ENCODE results near the gene SH2D3C.

The SH2D3C gene, protein sequence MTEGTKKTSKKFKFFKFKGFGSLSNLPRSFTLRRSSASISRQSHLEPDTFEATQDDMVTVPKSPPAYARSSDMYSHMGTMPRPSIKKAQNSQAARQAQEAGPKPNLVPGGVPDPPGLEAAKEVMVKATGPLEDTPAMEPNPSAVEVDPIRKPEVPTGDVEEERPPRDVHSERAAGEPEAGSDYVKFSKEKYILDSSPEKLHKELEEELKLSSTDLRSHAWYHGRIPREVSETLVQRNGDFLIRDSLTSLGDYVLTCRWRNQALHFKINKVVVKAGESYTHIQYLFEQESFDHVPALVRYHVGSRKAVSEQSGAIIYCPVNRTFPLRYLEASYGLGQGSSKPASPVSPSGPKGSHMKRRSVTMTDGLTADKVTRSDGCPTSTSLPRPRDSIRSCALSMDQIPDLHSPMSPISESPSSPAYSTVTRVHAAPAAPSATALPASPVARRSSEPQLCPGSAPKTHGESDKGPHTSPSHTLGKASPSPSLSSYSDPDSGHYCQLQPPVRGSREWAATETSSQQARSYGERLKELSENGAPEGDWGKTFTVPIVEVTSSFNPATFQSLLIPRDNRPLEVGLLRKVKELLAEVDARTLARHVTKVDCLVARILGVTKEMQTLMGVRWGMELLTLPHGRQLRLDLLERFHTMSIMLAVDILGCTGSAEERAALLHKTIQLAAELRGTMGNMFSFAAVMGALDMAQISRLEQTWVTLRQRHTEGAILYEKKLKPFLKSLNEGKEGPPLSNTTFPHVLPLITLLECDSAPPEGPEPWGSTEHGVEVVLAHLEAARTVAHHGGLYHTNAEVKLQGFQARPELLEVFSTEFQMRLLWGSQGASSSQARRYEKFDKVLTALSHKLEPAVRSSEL

DNA sequence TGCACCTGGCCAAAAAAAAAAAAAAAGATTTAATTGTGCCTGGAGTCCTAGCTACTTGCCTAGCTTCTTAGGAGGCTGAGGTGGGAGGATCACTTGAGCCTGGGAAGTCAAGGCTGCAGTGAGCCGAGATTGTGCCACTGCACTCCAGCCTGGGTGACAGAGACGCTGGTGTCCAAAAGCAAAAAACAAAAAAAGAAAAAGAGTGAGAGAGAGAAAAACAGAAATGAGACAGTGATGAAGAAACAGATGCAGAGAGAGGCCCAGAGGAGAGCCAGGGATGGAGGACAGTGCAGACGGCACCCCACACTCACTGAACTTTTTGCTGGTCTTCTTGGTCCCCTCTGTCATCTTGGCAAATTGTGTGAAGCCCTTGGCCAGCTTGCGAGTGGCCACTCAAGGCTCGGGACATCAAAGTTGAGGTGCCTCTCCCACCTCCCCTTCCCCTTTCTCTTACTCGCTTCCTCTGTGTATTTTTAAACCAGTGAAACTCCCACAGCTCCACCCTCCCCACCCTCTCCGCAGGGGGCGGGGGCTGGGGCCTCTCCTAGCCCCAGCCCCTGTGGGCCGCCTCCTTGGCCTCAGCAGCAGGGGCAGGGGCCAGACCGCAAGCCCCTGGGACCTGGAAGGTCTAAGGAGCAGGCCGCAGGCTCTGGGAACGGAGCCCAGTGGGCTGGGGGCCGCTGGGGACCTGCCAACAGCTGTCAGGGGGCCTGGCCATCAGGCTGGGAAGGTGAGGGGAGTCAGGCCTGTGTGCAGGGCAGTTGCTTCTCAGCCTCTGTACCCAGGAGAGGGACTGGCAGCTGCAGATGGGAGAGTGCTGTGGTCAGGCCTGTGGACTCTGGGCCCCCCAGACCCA is at the start of gene SH2D3C:
TSS of gene SH2D3C (minus strand) at position 387 of the 856 bp plus-strand sequence. CDS start at position 348, 39 bp downstream.
- no peak for DNase-seq

DNA sequence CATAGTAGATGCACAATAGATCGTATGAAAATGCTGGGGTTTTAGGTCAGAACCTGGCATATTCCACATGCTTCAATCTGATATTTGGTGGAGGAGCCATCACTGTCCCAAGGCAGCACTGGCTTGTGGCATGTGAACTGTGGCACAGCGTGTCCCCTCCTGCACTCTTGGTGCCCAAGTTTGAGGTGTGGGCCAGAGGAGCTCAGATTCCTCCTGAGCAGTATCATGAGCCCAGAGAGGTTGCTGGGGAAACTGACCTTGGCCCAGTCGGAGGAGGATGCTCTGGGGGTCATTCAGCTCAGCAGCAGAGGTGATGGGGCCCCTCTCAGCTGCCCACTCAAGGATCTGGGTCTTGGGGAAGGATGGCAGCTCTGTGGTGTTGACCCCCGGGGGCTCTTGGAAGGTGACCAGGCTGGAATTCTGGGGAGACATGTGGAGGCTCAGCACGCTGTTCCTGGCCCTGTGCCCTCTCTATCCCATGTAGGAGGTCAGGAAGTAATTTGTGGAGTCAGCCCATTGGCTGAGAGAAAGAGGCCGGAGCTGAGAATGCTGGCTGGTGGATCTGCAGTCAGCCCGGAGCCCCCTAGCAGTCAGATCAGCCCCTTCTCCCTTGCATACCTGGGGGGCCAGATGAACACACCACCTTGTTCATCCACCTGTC is 47.9 kb upstream of the SH2D3C start:
- DNase-seq: no peak

DNA sequence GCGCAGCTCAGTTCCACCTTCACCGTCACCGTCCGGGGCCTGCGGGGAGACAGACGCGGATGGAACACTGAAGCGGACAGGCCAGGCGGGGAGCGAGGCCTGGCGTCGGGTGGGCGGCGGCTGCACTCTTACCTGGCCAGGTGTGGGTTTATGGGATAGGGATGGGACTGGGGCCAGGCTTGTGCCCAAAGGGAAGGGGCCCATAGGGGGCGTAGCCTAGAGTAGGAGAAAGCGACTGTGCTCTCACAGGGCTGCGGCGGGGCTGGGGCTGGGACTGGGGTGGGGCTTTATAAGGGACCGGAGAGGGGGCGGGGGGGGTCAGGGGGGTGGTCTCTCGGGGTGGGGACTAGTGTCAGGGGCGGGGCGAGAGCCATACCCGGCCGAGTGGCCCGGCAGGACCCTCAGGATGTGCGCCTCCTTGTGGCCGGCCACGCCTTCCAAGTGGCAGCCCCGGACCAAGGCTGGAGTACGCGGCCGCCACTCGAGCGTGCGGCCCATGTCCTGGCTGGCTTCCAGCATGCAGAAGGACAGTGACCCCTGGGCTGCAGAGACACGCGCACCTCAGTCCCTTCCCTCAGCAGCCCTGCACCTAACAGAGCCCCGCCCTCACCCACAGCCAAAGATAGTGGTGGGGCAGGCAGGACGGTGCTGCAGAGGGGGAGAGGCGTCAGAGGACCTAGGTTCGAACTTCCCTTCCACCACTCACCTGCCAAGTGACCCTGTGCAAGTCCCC is 47.0 kb upstream of the SH2D3C start:
- DNase-seq: peak; percentile 72

DNA sequence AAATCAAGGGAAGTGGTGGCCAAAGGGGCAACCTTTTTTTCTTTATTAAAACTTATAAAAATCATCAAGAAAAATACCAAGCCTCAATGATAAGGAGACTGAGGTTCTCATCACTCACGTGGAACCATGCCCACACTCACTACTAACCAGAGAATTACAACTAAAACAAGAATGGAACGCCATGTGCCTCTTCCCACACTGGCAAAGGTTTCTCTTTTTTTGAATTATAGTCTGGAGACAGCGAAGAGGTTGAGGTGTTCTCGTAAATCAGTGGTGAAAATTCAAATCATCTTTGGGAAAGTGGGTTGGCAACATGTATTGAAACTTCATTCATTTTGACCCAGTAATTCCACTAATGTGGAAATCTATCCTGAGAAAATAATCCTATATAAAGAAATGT is 43.6 kb upstream of the SH2D3C start:
- no peak for DNase-seq

DNA sequence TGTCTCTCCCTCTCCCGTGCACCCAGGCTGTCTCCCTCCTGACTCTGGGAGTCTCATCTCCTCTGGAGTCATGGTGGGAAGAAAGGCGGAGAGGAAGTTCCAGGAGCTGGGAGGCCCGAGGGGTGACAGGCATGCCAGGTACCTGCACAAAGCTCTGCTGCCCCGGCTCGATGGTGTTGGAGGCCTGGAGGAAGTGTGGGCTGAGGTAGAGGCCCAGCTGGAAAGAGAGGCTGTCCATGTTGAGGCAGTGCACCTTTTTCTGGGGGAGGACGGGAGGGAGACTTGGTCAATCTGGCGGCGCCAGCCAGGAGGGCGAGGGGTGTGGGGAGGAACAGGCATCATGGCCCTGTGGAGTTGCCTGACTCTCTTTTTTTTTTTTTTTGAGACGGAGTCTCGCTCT is 40.1 kb upstream of the SH2D3C start:
- no peak for DNase-seq

DNA sequence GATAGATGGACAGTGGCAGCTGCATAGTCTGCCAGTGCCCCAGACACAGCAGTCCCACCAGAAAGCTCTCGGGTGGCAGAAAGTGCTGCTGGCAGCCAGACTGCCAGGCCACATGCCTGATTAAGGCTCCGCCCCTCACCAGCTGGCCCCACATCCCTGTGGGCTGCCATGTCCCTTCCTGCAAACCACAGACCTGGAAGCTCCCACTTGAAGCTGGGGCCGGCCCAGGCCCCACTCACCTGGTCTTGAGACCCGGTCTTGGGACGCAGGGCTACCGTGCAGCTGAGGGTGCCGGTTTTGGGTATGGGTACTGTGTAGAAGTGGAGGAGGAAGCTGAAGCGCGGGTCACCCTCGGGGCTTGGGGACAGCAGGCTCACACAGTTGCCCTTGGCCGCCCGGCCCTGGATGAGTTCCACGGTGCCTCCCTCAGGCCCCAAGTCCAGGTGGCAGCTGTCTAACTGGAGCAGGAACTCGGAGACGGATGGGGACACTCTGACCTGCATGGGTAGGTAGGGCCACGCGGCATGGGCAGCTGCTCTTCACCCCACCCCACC is 39.5 kb upstream of the SH2D3C start:
- DNase-seq: peak; percentile 39

DNA sequence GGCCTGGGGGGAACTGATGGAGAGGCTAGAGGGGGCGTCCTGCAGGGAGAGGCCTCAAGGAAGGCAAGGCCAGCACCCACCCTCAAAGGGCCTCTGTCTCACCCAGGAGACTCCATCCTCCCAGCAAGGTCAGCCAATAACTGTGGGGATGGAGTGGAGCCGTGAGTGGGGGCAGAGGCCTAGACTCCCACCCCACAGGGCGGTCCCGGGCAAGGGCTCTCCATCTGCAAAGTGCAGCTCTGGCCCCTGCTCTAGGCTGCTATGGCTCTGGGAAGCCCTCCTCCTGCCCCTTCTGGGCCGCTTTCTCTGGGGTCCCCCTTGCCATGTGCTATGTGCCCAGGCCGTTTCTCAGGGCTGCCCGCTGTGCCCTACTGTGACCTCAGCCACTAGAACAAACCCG is 38.3 kb upstream of the SH2D3C start:
- DNase-seq: no peak

DNA sequence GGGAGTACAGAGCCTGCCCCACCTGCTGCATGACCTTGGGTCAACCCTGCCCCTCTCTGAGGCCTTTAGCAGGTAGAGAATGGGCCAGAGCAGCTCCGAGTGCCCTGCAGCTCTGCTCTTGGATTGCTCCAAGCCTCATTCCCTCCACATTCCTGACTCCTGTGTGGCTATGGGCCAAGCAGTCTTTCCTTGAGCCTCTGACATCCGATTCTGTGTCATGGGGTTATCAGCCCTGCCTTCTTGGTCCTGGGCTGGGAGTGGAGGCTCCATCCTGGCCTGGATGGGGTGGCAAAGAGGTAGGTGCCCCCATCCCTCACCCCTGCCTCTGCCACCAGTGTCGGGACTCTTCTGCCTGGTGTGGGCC is 37.9 kb upstream of the SH2D3C start:
- DNase-seq: no peak

DNA sequence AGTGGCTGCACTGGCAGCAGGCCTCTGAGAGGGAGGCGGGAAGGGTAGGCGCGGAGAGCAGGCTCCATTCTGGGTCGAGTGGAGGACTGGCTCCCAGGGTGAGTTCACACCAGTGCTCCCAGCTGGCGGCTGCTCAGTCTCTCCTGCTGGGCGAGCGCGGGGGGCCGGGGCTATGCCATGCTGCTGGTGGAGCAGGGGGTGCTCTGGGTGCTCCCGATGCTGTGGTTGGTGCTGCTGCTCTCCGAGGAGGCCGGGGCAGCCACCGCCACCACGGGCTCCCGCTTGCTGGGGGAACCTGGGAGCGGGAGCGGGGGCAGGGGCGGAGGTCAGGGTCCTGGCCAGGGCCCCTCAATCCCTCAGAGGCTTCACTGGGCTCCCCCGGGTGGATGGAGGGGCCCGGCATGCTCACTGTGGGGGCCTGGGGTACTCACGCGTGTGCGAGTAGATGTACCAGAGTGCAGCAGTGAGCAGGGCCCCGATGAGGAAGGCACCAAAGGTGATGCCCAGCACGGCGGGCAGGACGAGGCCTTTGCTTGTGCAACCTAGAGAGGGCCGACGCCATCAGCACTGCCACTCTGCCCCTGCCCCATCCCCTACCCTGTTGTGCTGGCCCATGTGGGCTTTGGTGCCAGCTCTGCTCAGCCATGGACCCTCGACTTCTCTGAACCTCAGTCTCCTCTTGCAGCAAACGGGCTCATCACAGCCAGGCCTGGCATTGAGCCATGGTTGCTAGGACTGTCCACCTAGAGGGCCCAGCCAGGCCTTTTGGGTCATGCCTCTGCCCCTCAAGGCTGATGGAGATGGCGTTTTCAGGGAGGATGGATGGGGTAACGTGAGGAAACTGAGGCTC is 37.3 kb upstream of the SH2D3C start:
- no peak for DNase-seq

DNA sequence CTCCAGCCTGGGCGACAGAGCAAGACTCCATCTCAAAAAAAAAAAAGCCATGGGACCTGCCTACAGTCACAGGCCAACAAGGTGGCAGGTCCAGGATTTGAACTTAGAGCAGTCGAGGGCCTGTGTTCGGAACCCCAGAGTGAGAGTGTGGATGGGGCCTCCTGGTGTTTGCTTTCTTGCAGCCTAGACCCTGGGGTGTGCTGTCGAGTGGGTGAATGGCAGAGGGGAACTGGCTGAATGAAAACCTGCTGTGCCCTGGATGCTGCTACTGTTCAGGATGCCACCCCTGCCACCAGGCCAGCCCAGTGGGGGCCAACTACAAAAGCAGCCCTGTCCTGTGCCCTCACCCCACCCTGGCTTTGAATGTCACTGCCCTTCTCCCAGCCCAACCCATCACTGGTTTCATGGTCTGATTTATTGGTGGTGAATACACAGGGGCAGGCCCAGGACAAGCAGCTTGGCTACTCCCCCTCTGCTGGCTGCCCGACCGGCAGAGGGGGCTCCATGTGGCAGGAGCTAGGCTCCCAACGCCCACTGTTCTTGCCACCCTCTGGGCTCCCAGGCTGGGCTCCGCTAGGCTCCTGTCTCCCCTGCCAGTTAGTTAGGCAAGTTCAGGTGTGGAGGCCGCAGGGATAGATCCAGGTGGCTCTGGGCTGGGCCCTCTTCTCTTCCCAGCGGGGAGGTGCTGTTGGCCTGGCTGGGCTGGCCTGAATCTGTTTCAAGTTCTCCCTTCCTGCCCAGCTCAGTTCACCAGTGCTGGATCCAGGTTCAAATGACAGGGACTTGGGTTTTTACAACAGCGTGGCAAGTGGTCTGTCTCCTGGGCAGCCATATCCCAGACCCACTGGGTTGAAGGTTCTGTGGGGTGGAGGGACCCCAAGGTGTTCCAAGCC is 36.4 kb upstream of the SH2D3C start:
- no peak for DNase-seq

DNA sequence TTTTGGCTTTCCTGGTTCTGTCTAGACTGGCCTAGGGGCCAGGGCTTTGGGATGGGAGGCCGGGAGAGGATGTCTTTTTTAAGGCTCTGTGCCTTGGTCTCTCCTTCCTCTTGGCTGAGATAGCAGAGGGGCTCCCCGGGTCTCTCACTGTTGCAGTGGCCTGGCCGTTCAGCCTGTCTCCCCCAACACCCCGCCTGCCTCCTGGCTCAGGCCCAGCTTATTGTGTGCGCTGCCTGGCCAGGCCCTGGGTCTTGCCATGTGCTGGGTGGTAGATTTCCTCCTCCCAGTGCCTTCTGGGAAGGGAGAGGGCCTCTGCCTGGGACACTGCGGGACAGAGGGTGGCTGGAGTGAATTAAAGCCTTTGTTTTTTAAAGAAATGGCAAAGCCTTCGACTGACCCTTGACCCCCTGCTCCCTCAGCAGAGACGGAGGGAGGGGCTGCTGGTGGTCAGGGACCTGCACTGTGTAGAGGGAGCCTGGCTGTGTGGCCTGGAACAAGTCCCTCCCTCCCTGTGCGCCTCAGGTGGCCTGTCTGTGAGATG is 35.3 kb upstream of the SH2D3C start:
- no peak for DNase-seq

DNA sequence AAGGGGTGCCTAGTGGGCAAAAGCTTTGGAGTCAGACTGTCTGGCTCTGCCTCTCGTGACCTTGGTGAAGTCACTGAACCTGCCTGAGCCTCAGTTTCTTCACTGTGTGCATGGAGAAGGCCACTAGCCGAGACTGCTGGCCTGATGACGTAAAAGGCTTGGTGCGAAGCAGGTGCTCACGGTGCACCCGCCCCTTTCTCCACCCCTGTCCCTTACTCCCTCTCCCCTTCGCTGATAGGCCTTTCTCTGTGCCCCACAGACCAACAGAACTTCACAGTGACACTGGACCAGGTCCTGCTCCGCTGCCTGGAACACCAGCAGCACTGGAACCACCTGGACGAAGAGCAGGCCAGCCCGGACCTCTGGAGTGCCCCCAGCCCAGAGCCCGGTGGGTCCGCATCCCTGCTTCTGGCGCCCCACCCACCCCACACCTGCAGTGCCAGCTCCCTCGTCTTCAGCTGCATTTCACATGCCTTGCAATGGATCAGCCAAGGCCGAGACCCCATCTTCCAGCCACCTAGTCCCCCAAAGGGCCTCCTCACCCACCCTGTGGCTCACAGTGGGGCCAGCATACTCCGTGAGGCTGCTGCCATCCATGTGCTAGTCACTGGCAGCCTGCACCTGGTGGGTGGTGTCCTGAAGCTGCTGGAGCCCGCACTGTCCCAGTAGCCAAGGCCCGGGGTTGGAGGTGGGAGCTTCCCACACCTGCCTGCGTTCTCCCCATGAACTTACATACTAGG is 34.6 kb upstream of the SH2D3C start:
- DNase-seq: no peak

DNA sequence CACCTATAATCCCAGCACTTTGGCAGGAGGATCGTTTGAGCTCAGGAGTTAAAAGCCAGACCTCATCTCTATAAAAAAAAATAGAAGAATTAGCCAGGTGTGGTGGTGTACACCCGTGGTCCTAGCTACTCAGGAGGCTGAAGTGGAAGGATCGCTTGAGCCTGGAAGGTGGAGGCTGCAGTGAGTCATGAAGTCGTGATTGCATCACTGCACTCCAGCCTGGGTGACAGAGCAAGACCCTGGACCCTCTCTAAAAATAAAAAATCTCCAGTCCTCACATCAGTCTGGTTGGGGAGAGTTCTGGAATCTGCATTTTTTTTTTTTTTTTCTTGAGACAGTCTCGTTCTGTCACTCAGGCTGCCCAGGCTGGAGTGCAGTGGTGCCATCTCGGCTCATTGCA is 33.5 kb upstream of the SH2D3C start:
- DNase-seq: no peak

DNA sequence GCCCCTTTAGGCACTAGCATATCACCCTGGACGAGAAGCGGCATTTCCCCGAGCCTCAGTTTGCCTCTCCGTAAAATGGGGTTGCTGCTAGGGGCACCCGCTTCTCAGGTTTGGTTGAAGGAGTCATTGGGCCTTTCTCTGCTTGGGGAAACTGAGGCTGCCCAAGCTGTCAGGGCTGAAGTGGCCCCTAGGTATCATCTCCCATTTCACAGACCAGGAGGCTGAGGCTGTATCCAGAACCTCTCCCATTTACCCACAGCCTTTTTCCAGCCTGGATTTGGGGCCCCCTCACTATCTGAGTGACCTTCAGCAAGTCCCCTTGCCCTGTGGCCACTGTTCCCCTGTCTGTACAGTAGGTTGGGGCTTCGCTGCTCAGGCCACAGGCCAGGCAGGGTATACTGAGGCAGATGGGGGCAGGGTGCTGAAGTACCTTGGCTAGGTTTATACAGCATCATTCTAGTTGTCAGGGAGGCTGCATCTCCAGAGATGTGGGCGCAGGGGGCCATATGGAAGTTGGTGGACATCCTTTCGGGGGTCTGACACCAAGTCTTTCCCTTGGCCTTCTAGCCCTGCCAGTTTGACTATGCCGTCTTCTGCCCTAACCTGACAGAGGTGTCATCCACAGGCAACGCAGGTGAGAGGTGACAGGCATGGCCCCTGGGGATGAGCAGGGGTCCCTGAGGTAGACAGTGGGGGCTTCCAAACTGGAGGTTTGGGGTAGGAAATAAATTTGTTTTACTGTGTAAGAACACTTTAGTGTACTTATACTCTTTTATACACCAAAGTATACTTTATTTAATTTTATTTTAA is 32.1 kb upstream of the SH2D3C start:
- DNase-seq: no peak

DNA sequence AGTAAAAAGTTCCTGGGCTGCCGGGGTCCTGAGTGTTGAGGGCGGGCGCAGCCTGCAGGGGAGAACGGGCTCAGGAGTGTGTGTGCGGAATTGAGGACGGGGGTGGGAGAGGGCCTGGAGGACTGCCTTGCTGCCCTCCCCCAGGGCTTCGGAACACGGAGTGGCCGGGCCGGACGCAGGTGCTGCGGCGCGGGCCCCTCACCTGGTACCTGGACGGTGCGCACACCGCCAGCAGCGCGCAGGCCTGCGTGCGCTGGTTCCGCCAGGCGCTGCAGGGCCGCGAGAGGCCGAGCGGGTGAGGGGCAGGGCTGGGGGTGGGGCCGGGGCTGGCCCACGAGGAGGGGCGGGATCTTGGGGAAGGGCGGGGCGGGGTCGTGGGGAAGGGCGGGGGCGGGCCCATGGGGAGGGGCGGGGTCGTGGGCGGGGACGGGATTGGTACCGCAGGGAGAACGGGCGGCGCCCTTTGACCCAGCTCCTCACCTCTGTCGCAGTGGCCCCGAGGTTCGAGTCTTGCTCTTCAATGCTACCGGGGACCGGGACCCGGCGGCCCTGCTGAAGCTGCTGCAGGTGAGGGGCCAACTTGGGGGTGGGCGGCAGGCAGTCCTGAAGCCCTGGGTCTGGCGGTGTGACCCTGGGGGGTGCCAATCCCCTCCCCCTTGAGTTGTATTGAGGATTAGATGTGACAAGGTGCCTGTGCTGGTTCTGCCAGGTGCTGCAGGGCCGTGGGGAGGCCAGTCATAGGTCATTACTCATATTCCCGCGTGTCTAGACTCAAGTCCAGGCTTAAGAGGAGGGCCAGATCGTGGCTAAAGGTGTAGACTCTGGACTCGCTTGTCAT is 31.3 kb upstream of the SH2D3C start:
- peak; percentile 36 for DNase-seq

DNA sequence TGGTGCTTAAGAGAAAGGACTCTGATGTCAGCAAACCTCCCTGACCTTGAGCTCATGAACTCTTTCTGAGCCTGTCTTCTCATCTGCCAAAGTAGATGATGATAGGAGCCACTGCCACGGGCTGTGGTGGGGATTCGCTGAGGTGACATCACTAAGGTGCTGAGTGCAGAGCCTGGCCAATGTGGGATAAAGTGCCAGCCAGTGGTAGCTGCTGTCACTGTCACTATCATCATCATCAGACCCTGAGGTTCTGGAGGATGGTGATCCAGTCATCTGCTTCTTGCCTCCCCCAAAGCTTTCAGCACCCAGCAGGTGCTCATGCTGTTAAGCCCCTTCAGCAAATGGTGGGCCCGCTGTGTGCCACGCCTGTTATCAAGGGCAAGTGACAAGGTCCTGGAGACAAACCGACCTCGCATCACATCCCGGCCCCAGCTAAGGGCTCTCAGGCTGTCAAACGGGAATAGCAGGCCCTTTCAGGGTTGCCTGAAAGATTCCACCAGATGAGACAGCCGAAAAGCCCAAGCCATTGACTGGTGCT is 30.6 kb upstream of the SH2D3C start:
- DNase-seq: no peak

Data from NCI-H82 (cell line).